Urinary bladder (tissue), 4 donors: Measurements from ENCODE around the gene TMEM87B. TPM values are rescaled to one million over a fixed set of nuclear protein-coding genes. Genes with fewer than 3 reads are reported as not detected.
A peak's percentile ranks its signal among the peaks of the same experiment; 100 is the strongest.

Source experiments
- DNase-seq: peaks from one replicate; pipeline ENCODE4 v3.0.0-alpha.2; 2015; ENCODE audit errors: extremely low spot score
- H3K27ac ChIP-seq: one replicate; pipeline ENCODE4 v1.5.1; 2013; ENCODE audit warnings: low read depth, mild to moderate bottlenecking, moderate library complexity
- H3K36me3 ChIP-seq: one replicate; pipeline ENCODE4 v1.6.1; 2013; ENCODE audit warnings: mild to moderate bottlenecking, moderate library complexity; ENCODE audit not compliant: insufficient read depth
- H3K4me1 ChIP-seq: one replicate; pipeline ENCODE4 v1.6.1; 2013; ENCODE audit warnings: mild to moderate bottlenecking, moderate library complexity; ENCODE audit not compliant: insufficient read depth
- H3K4me3 ChIP-seq: one replicate; pipeline ENCODE4 v1.5.1; 2013; ENCODE audit warnings: low read depth, low read length
- WGBS: extraction: QIAGEN DNeasy Blood & Tissue Kit; methylation state at CpG from one replicate; pipeline ENCODE4 v1.1.7; 2013; 5-methylcytosine and 5-hydroxymethylcytosine counted together
- polyA plus RNA-seq: library from polyadenylated mRNA; stranded (reverse); fragments of 200-250 nt; gene quantifications from one replicate; pipeline ENCODE4 v1.2.3, GENCODE V29; 2013
- total RNA-seq: library from RNA; depleted of rRNA; stranded (reverse); fragments of >200 nt; gene quantifications from one replicate; pipeline ENCODE4 v1.2.3, GENCODE V29; 2014
- donor health status: healthy with polysubstance abuse.
- donor health status: healthy.

TMEM87B gene
- total and polyA plus RNA-seq, 2 donors: 13.5 to 44.3 TPM

- no peak overlapping the region for H3K4me3 ChIP-seq
- no peak overlapping the region for H3K27ac ChIP-seq
- no peak for DNase-seq
- H3K4me1 ChIP-seq: no peaks in the 10 kb centered on the region
- H3K36me3 ChIP-seq: no peaks in the 10 kb centered on the region
These were observed 9.5 kb upstream of the TMEM87B start for GRCh38 chr2:112045446-112046014.

- Histone ChIP-seq H3K4me3 (no peak overlapping the region), H3K27ac (no peak overlapping the region), H3K4me1 (no peaks in the 10 kb centered on the region), H3K36me3 (no peaks in the 10 kb centered on the region)
- no peak for DNase-seq
These were observed 8.8 kb upstream of the TMEM87B start for GRCh38 chr2:112046231-112046630.

- H3K4me1 ChIP-seq: no peaks in the 10 kb centered on the region
- H3K36me3 ChIP-seq: no peaks in the 10 kb centered on the region
- DNase-seq: no peak
- 78% methylated on average over 7 of the region's 7 CpGs for WGBS
- no peak overlapping the region for H3K4me3 ChIP-seq
- no peak overlapping the region for H3K27ac ChIP-seq
These were observed 7.4 kb upstream of the TMEM87B start for GRCh38 chr2:112047537-112048235.

- DNase-seq: no peak
- no peak overlapping the region for H3K4me3 ChIP-seq
- no peaks in the 10 kb centered on the region for H3K36me3 ChIP-seq
- 56% methylated on average over 4 of the region's 4 CpGs for WGBS
- no peaks in the 10 kb centered on the region for H3K4me1 ChIP-seq
- H3K27ac ChIP-seq: no peak overlapping the region
These were observed 6.9 kb upstream of the TMEM87B start for GRCh38 chr2:112048236-112048592.

GRCh38 chr2:112048887-112049286 is 6.2 kb upstream of the TMEM87B start:
- no peaks in the 10 kb centered on the region for H3K4me1 ChIP-seq
- WGBS: 34% methylated on average over 3 of the region's 3 CpGs
- H3K36me3 ChIP-seq: no peaks in the 10 kb centered on the region
- peak; percentile 25 for DNase-seq
- H3K27ac ChIP-seq: no peak overlapping the region
- no peak overlapping the region for H3K4me3 ChIP-seq

- Histone ChIP-seq H3K27ac (no peak overlapping the region), H3K4me1 (no peaks in the 10 kb centered on the region), H3K36me3 (no peaks in the 10 kb centered on the region), H3K4me3 (no peak overlapping the region)
- DNase-seq: no peak
- 94% methylated on average over 1 of the region's 1 CpG for WGBS
These were observed 4.8 kb upstream of the TMEM87B start for GRCh38 chr2:112050316-112050715.

- Histone ChIP-seq H3K4me3 (peak overlapping the region; percentile 38), H3K36me3 (no peaks in the 10 kb centered on the region), H3K27ac (peak overlapping the region; percentile 90), H3K4me1 (peaks cover 1% of the 10 kb centered on the region)
- WGBS: 1% methylated on average over 59 of the region's 62 CpGs
- peak; percentile 91 for DNase-seq
These were observed 887 bp upstream of the TMEM87B start for GRCh38 chr2:112053917-112054846.

GRCh38 chr2:112055730-112056625 is 909 bp downstream of the TMEM87B start:
- H3K4me1 ChIP-seq: peaks cover 1% of the 10 kb centered on the region
- under 1% methylated on average over 42 of the region's 42 CpGs for WGBS
- H3K27ac ChIP-seq: peak overlapping the region; percentile 97
- peak; percentile 83 for DNase-seq
- H3K4me3 ChIP-seq: peak overlapping the region; percentile 69
- no peaks in the 10 kb centered on the region for H3K36me3 ChIP-seq

GRCh38 chr2:112056626-112056987 is 1.5 kb downstream of the TMEM87B start:
- Histone ChIP-seq H3K4me1 (peaks cover 1% of the 10 kb centered on the region), H3K36me3 (no peaks in the 10 kb centered on the region), H3K4me3 (peak overlapping the region; percentile 69), H3K27ac (no peak overlapping the region)
- WGBS: 19% methylated on average over 3 of the region's 3 CpGs
- DNase-seq: no peak

GRCh38 chr2:112059671-112060070 is 4.6 kb downstream of the TMEM87B start:
- 85% methylated on average over 2 of the region's 2 CpGs for WGBS
- Histone ChIP-seq H3K27ac (no peak overlapping the region), H3K4me3 (no peak overlapping the region), H3K4me1 (peaks cover 1% of the 10 kb centered on the region), H3K36me3 (no peaks in the 10 kb centered on the region)
- no peak for DNase-seq

GRCh38 chr2:112061299-112061698 is 6.2 kb downstream of the TMEM87B start:
- no peak overlapping the region for H3K27ac ChIP-seq
- H3K4me1 ChIP-seq: peaks cover 1% of the 10 kb centered on the region
- no peak overlapping the region for H3K4me3 ChIP-seq
- H3K36me3 ChIP-seq: peaks cover 1% of the 10 kb centered on the region
- DNase-seq: no peak
- 81% methylated on average over 1 of the region's 1 CpG for whole genome bisulfite sequencing

- Histone ChIP-seq H3K27ac (no peak overlapping the region), H3K4me1 (peaks cover 1% of the 10 kb centered on the region), H3K36me3 (peaks cover 1% of the 10 kb centered on the region), H3K4me3 (no peak overlapping the region)
- DNase-seq: no peak
- WGBS: 84% methylated on average over 2 of the region's 2 CpGs
These were observed 6.8 kb downstream of the TMEM87B start for GRCh38 chr2:112061840-112062239.

GRCh38 chr2:112062894-112063293 is 7.8 kb downstream of the TMEM87B start:
- no peak overlapping the region for H3K4me3 ChIP-seq
- whole genome bisulfite sequencing: 93% methylated on average over 1 of the region's 1 CpG
- no peak for DNase-seq
- no peaks in the 10 kb centered on the region for H3K4me1 ChIP-seq
- peaks cover 4% of the 10 kb centered on the region for H3K36me3 ChIP-seq
- no peak overlapping the region for H3K27ac ChIP-seq
